ENCODE measurements around the gene SLC44A3.

SLC44A3 gene

GRCh38 chr1:94875794-94876193 is 55.6 kb downstream of the SLC44A3 start:
- DNase-seq (ENCODE audit: low spot score) = no peak

GRCh38 chr1:94876362-94876761 is 56.2 kb downstream of the SLC44A3 start:
- DNase-seq (ENCODE audit: low spot score) = no peak

GRCh38 chr1:94878329-94878728 is 58.2 kb downstream of the SLC44A3 start:
- no peak for DNase-seq (ENCODE audit: low spot score)

GRCh38 chr1:94883691-94884090 is 63.5 kb downstream of the SLC44A3 start:
- peak; percentile 47 for DNase-seq (ENCODE audit: low spot score)

- DNase-seq (ENCODE audit: low spot score) = no peak
Observed at GRCh38 chr1:94884106-94884505, 63.9 kb downstream of the SLC44A3 start.

- no peak for DNase-seq (ENCODE audit: low spot score)
Observed at GRCh38 chr1:94884507-94884906, 64.3 kb downstream of the SLC44A3 start.

GRCh38 chr1:94886361-94886760 is 66.2 kb downstream of the SLC44A3 start:
- DNase-seq (ENCODE audit: low spot score) = no peak

- no peak for DNase-seq (ENCODE audit: low spot score)
Observed at GRCh38 chr1:94887106-94887505, 66.9 kb downstream of the SLC44A3 start.

- no peak for DNase-seq (ENCODE audit: low spot score)
Observed at GRCh38 chr1:94887603-94888171, 67.5 kb downstream of the SLC44A3 start.

- no peak for DNase-seq (ENCODE audit: low spot score)
Observed at GRCh38 chr1:94888201-94888600, 68.0 kb downstream of the SLC44A3 start.

GRCh38 chr1:94892604-94893254 is 72.6 kb downstream of the SLC44A3 start:
- DNase-seq (ENCODE audit: low spot score) = no peak

GRCh38 chr1:94894630-94895029 is 74.5 kb downstream of the SLC44A3 start:
- DNase-seq (ENCODE audit: low spot score) = no peak

GRCh38 chr1:94895518-94895917 is 75.4 kb downstream of the SLC44A3 start:
- no peak for DNase-seq (ENCODE audit: low spot score)

- no peak for DNase-seq (ENCODE audit: low spot score)
Observed at GRCh38 chr1:94898491-94899385, 78.6 kb downstream of the SLC44A3 start.

- DNase-seq (ENCODE audit: low spot score) = no peak
Observed at GRCh38 chr1:94899756-94900155, 79.6 kb downstream of the SLC44A3 start.

- DNase-seq (ENCODE audit: low spot score) = no peak
Observed at GRCh38 chr1:94901841-94902240, 81.7 kb downstream of the SLC44A3 start.

GRCh38 chr1:94903280-94904009 is 83.3 kb downstream of the SLC44A3 start:
- no peak for DNase-seq (ENCODE audit: low spot score)

GRCh38 chr1:94905207-94905606 is 85.0 kb downstream of the SLC44A3 start:
- no peak for DNase-seq (ENCODE audit: low spot score)

- no peak for DNase-seq (ENCODE audit: low spot score)
Observed at GRCh38 chr1:94906382-94906781, 86.2 kb downstream of the SLC44A3 start.

- no peak for DNase-seq (ENCODE audit: low spot score)
Observed at GRCh38 chr1:94907136-94907535, 87.0 kb downstream of the SLC44A3 start.

GRCh38 chr1:94908190-94908589 is 88.0 kb downstream of the SLC44A3 start:
- no peak for DNase-seq (ENCODE audit: low spot score)

GRCh38 chr1:94908965-94909364 is 88.8 kb downstream of the SLC44A3 start:
- no peak for DNase-seq (ENCODE audit: low spot score)

Data from NAMALWA (cell line).